Lower leg skin (tissue), 3 donors: ENCODE data around the gene ST3GAL4.
"Not testable (repeated sequence)": the region's sequence is repeated elsewhere in the genome, so short reads cannot be mapped to it uniquely, and the experiment has no call there.

Experiments
- POLR2A ChIP-seq, 2 donors: fragments of 450-650 bp; IDR thresholded peaks; one replicate each; pipeline ENCODE4 v1.6.1; 2016 to 2017; ENCODE audit warnings: antibody characterized with exemption in 2 of 2, mild to moderate bottlenecking in 1 of 2, moderate library complexity in 1 of 2
- TF ChIP-seq, protein P1 (sequence below), 3 donors: fragments of 450-650 bp; IDR thresholded peaks; one replicate each; pipeline ENCODE4 v1.5.1; 2016; ENCODE audit warnings: antibody characterized with exemption in 3 of 3, mild to moderate bottlenecking in 3 of 3, moderate library complexity in 2 of 3

- not testable (repeated sequence) for TF ChIP-seq POLR2A (IDR thresholded peaks at IDR 0.05)
- TF ChIP-seq, protein P1, sequence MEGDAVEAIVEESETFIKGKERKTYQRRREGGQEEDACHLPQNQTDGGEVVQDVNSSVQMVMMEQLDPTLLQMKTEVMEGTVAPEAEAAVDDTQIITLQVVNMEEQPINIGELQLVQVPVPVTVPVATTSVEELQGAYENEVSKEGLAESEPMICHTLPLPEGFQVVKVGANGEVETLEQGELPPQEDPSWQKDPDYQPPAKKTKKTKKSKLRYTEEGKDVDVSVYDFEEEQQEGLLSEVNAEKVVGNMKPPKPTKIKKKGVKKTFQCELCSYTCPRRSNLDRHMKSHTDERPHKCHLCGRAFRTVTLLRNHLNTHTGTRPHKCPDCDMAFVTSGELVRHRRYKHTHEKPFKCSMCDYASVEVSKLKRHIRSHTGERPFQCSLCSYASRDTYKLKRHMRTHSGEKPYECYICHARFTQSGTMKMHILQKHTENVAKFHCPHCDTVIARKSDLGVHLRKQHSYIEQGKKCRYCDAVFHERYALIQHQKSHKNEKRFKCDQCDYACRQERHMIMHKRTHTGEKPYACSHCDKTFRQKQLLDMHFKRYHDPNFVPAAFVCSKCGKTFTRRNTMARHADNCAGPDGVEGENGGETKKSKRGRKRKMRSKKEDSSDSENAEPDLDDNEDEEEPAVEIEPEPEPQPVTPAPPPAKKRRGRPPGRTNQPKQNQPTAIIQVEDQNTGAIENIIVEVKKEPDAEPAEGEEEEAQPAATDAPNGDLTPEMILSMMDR (IDR thresholded peaks at IDR 0.05) = not testable (repeated sequence)
Measured at GRCh38 chr11:126367806-126368205, 12.3 kb downstream of the ST3GAL4 start.
